Rectal smooth muscle tissue (tissue), 1 donor: ENCODE data around the gene CAPN5.

Source experiments
- H3K27ac ChIP-seq: one replicate; pipeline ENCODE4 v1.7.0; 2013; ENCODE audit warnings: low read depth, low read length, inconsistent platforms
- H3K27me3 ChIP-seq: one replicate; pipeline ENCODE4 v1.7.0; 2013; ENCODE audit warnings: low read length; ENCODE audit not compliant: control insufficient read depth, insufficient read depth
- H3K36me3 ChIP-seq: one replicate; pipeline ENCODE4 v1.7.0; 2013; ENCODE audit warnings: low read length; ENCODE audit not compliant: control insufficient read depth, insufficient read depth
- H3K4me1 ChIP-seq: one replicate; pipeline ENCODE4 v1.7.0; 2013; ENCODE audit warnings: low read length; ENCODE audit not compliant: control insufficient read depth, insufficient read depth
- H3K4me3 ChIP-seq: one replicate; pipeline ENCODE4 v1.7.0; 2013; ENCODE audit warnings: low read length
- H3K9ac ChIP-seq: one replicate; pipeline ENCODE4 v1.7.0; 2013; ENCODE audit warnings: low read length

CAPN5 gene

GRCh38 chr11:77113382-77114088, 46.8 kb downstream of the CAPN5 start:
- Histone ChIP-seq H3K27ac (no peak overlapping the region), H3K27me3 (no peaks in the 10 kb centered on the region), H3K36me3 (peaks cover 13% of the 10 kb centered on the region), H3K9ac (no peak overlapping the region), H3K4me3 (no peak overlapping the region), H3K4me1 (no peaks in the 10 kb centered on the region)

GRCh38 chr11:77114089-77114463, 47.3 kb downstream of the CAPN5 start:
- Histone ChIP-seq H3K4me3 (no peak overlapping the region), H3K27ac (no peak overlapping the region), H3K36me3 (peaks cover 15% of the 10 kb centered on the region), H3K27me3 (no peaks in the 10 kb centered on the region), H3K9ac (no peak overlapping the region), H3K4me1 (no peaks in the 10 kb centered on the region)

DNA sequence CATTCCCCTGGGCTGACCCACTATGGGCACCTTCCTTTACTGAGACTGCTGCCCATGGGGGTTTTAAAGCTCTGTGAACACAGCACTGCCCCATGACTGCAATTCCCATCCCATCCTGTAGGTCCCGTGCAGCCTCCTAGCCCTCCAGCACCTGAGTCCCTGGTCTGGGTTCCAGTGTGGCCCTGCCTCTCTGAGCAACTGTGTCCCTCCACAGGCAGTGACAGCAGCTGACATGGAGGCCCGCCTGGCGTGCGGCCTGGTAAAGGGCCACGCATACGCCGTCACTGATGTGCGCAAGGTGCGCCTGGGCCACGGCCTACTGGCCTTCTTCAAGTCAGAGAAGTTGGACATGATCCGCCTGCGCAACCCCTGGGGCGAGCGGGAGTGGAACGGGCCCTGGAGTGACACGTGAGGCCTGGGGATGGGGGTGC, 48.4 kb downstream of the CAPN5 start:
- H3K4me1 ChIP-seq = no peaks in the 10 kb centered on the region
- H3K36me3 ChIP-seq = peaks cover 21% of the 10 kb centered on the region
- H3K9ac ChIP-seq = no peak overlapping the region
- H3K27ac ChIP-seq = no peak overlapping the region
- H3K27me3 ChIP-seq = no peaks in the 10 kb centered on the region
- H3K4me3 ChIP-seq = no peak overlapping the region

DNA sequence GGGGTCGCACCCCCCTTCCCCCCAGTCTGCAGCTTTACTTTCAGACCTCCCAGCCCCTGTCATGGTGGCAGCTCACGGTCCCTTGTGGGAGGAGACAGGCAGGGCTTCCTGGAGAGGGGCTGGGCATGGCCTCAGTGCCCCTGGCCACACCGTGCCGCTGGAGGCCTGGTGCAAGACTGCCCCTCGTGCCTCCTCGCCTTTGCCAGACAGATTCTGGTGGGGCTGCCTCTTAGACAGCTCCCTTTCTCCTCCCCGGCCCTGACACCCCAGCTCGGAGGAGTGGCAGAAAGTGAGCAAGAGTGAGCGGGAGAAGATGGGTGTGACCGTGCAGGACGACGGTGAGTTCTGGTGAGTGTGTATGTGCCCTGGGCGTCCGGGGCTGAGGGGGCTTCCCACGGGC, 49.2 kb downstream of the CAPN5 start:
- Histone ChIP-seq H3K4me3 (no peak overlapping the region), H3K27me3 (no peaks in the 10 kb centered on the region), H3K27ac (no peak overlapping the region), H3K9ac (no peak overlapping the region), H3K36me3 (peaks cover 23% of the 10 kb centered on the region), H3K4me1 (no peaks in the 10 kb centered on the region)

DNA sequence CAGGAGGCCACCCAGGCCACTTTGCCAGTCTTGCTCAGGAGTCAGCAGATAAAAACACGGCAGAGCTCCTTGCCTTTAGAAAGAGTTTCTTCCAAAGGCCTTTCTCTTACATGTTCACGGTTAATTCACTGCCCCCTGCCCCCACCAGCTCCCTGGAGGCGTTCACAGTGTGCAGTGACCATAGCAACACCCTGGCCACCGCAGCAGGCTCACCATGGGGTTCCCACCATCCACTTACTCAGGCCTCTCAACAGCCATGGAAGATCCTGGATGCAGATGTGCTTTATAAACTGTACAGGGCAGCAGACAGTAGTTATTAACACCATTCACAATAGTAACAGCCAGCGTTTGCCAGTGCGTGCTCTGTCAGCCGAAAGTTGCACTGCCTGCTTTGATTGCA, 50.7 kb downstream of the CAPN5 start:
- H3K9ac ChIP-seq = no peak overlapping the region
- no peak overlapping the region for H3K27ac ChIP-seq
- no peaks in the 10 kb centered on the region for H3K4me1 ChIP-seq
- peaks cover 25% of the 10 kb centered on the region for H3K36me3 ChIP-seq
- H3K27me3 ChIP-seq = no peaks in the 10 kb centered on the region
- H3K4me3 ChIP-seq = no peak overlapping the region

DNA sequence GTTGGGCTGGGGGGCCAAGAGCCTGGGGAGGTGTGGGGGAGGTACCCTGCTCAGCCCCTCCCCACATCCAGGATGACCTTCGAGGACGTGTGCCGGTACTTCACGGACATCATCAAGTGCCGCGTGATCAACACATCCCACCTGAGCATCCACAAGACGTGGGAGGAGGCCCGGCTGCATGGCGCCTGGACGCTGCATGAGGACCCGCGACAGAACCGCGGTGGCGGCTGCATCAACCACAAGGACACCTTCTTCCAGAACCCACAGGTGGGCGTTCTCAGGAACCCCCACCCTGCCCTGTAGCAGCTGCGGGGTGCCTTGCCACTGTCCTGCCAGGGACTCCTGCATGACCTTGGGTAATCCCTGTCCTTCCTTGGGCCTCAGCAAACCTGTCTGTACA, 51.3 kb downstream of the CAPN5 start:
- Histone ChIP-seq H3K27me3 (no peaks in the 10 kb centered on the region), H3K4me1 (no peaks in the 10 kb centered on the region), H3K27ac (no peak overlapping the region), H3K9ac (no peak overlapping the region), H3K36me3 (peaks cover 25% of the 10 kb centered on the region), H3K4me3 (no peak overlapping the region)

DNA sequence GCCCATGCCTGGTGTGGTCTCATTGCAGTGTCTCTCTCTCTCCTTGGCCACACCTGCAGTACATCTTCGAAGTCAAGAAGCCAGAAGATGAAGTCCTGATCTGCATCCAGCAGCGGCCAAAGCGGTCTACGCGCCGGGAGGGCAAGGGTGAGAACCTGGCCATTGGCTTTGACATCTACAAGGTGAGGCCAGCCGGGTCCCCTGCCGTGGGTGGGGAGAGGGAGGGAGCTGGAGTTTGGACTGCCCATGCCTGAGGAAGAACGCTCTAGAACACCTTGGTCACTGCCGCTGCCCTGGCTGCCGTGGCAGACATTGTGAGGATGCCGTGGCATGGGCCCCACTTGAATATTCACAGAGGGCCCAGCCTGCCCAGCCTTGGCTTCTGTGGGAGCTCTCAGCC, 52.2 kb downstream of the CAPN5 start:
- Histone ChIP-seq H3K4me3 (no peak overlapping the region), H3K27me3 (no peaks in the 10 kb centered on the region), H3K4me1 (no peaks in the 10 kb centered on the region), H3K36me3 (peaks cover 28% of the 10 kb centered on the region), H3K27ac (no peak overlapping the region), H3K9ac (no peak overlapping the region)

- H3K36me3 ChIP-seq = peaks cover 26% of the 10 kb centered on the region
- H3K27me3 ChIP-seq = no peaks in the 10 kb centered on the region
- H3K27ac ChIP-seq = no peak overlapping the region
- H3K4me3 ChIP-seq = no peak overlapping the region
- no peaks in the 10 kb centered on the region for H3K4me1 ChIP-seq
- H3K9ac ChIP-seq = no peak overlapping the region
Measured at GRCh38 chr11:77119531-77119936, 52.8 kb downstream of the CAPN5 start.

DNA sequence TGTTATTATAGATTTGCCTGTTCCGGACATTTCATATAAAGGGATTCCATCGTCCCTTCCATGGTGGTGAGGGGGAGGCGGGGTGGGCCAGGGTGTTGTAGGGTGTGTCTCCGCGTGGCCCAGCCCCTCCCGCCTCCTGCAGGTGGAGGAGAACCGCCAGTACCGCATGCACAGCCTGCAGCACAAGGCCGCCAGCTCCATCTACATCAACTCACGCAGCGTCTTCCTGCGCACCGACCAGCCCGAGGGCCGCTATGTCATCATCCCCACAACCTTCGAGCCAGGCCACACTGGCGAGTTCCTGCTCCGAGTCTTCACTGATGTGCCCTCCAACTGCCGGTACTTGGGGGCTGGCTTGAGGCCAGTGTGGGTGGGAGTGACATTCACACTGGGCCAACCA, 53.8 kb downstream of the CAPN5 start:
- H3K4me1 ChIP-seq = no peaks in the 10 kb centered on the region
- H3K27ac ChIP-seq = no peak overlapping the region
- H3K9ac ChIP-seq = no peak overlapping the region
- no peak overlapping the region for H3K4me3 ChIP-seq
- peaks cover 20% of the 10 kb centered on the region for H3K36me3 ChIP-seq
- no peaks in the 10 kb centered on the region for H3K27me3 ChIP-seq

DNA sequence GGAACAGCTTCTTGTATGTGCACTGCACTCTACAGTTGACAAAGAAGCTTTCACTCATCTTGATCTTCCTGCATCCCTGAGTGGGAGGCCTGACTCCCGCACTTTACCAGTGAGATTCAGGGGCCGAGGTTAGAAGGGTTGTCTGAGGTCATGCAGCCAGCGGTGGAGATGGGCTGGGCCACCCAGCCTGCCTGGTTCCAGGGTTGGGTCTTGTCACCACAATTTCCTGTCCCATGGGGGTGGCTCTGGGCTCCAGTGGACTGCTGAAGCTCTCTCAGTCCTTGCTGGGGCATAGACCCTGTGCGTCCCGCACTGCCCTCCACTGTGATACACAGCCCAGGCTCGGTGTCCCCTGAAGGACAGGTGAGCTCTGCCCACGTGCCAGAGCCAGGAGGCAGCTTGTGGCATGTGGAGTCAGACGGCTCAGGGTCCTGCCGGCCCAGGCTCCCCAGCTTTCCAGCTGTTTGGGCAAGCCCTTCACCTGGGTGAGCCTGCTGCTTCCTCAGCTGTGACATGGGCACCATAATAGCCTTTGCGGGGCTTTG, 54.4 kb downstream of the CAPN5 start:
- no peak overlapping the region for H3K4me3 ChIP-seq
- no peaks in the 10 kb centered on the region for H3K4me1 ChIP-seq
- peaks cover 19% of the 10 kb centered on the region for H3K36me3 ChIP-seq
- H3K27ac ChIP-seq = no peak overlapping the region
- no peaks in the 10 kb centered on the region for H3K27me3 ChIP-seq
- no peak overlapping the region for H3K9ac ChIP-seq

DNA sequence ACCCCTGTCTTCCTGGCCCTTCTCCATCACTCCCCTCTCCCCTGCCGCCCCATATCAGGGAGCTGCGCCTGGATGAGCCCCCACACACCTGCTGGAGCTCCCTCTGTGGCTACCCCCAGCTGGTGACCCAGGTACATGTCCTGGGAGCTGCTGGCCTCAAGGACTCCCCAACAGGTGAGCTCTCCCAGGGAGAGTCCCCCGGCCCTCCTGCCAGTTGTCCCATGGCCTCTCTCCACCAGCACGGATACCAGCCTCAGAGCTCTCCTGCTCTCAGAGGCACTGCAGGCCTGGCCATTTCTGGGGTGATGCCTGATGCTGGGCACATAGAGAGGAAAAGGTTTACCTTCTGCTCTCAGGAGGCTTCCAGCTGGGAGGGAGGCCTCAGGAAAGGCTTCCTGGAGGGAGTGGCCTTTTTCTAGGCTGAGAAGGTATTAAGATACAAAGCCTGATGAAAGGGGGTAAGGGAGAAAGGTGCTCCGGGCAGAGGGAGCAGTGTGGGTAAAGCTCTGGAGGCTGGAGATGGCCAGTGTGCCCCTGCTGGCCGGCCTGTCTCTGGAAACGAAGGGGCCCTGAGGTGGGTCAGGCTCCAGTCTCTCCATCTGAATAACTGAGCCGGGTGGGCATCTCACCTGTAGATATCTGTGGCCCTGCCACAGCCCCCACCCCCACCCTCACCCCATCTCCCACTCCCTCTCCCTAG, 55.3 kb downstream of the CAPN5 start:
- no peak overlapping the region for H3K9ac ChIP-seq
- no peaks in the 10 kb centered on the region for H3K27me3 ChIP-seq
- peaks cover 19% of the 10 kb centered on the region for H3K36me3 ChIP-seq
- H3K4me1 ChIP-seq = no peaks in the 10 kb centered on the region
- H3K4me3 ChIP-seq = no peak overlapping the region
- H3K27ac ChIP-seq = no peak overlapping the region

DNA sequence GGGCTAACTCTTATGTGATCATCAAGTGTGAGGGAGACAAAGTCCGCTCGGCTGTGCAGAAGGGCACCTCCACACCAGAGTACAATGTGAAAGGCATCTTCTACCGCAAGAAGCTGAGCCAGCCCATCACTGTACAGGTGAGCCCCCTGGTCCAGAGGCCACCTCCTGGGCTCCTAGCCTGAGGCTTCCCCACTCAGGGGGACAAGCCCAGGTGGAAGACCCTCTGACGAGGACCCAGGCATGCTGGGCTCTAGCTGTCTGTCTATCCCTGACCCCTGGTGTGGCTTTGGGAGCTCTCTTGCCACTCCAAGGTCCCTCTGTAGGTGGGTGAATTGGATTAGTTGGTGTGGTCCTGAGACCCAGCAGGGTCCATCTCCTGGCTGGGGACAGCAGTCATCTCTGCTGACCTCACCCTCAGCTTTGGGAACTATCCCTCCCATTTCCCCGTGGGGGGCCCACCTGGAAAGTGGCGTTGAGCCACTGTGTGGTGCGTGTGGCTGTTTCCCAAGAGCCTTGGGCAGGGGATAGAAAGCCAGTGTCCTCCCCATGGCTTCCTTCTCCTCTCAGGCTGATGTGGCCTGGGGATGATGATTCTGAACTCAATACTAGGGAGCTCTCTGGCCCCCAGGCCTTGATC, 55.9 kb downstream of the CAPN5 start:
- no peaks in the 10 kb centered on the region for H3K27me3 ChIP-seq
- peaks cover 19% of the 10 kb centered on the region for H3K36me3 ChIP-seq
- H3K9ac ChIP-seq = no peak overlapping the region
- H3K4me1 ChIP-seq = no peaks in the 10 kb centered on the region
- H3K4me3 ChIP-seq = no peak overlapping the region
- no peak overlapping the region for H3K27ac ChIP-seq
